Mesendoderm (in vitro differentiated cells): ENCODE results near the gene CERS5.

ENCODE experiments used
- DNase-seq: peaks from one replicate; pipeline ENCODE4 v3.0.0; 2013
- H2AK5ac ChIP-seq: 2 replicates; pipeline ENCODE4 v1.6.1; 2013; ENCODE audit warnings: low read length, inconsistent platforms
- H2BK120ac ChIP-seq: 2 replicates; pipeline ENCODE4 v1.6.1; 2013; ENCODE audit warnings: low read depth, mild to moderate bottlenecking, low read length, moderate library complexity, mixed read lengths
- H2BK15ac ChIP-seq: replicated peaks from 2 replicates; pipeline ENCODE4 v1.6.1; 2013; ENCODE audit warnings: low read depth, mild to moderate bottlenecking, moderate library complexity
- H2BK5ac ChIP-seq: 2 replicates; pipeline ENCODE4 v1.6.1; 2013; ENCODE audit warnings: low read length, inconsistent platforms
- H3K18ac ChIP-seq: 2 replicates; pipeline ENCODE4 v1.6.1; 2013; ENCODE audit warnings: mild to moderate bottlenecking, low read length, mixed read lengths
- H3K23ac ChIP-seq: one replicate; pipeline ENCODE4 v1.6.1; 2013; ENCODE audit warnings: low read length
- H3K27ac ChIP-seq: 2 replicates; pipeline ENCODE4 v1.5.1; 2013; ENCODE audit warnings: low read depth, mild to moderate bottlenecking, inconsistent platforms, low read length, moderate library complexity
- H3K27me3 ChIP-seq: 2 replicates; pipeline ENCODE4 v1.6.1; 2013; ENCODE audit warnings: low read length, control low read depth, mild to moderate bottlenecking, inconsistent platforms; ENCODE audit not compliant: insufficient read depth, poor library complexity
- H3K36me3 ChIP-seq: 2 replicates; pipeline ENCODE4 v1.6.1; 2013; ENCODE audit warnings: low read length, inconsistent platforms; ENCODE audit not compliant: control insufficient read depth, insufficient read depth
- H3K4ac ChIP-seq: one replicate; pipeline ENCODE4 v1.6.1; 2013; ENCODE audit warnings: low read depth, mild to moderate bottlenecking, low read length, moderate library complexity
- H3K4me1 ChIP-seq: 2 replicates; pipeline ENCODE4 v1.6.1; 2013; ENCODE audit warnings: low read depth, low read length, inconsistent platforms; ENCODE audit not compliant: control insufficient read depth
- H3K4me2 ChIP-seq: 2 replicates; pipeline ENCODE4 v1.6.1; 2013; ENCODE audit warnings: low read length
- H3K4me3 ChIP-seq: 2 replicates; pipeline ENCODE4 v1.5.1; 2013; ENCODE audit warnings: mild to moderate bottlenecking, low read length
- H3K56ac ChIP-seq: one replicate; pipeline ENCODE4 v1.6.1; 2013; ENCODE audit warnings: low read length
- H3K79me1 ChIP-seq: 2 replicates; pipeline ENCODE4 v1.6.1; 2013; ENCODE audit warnings: low read length, inconsistent platforms
- H3K79me2 ChIP-seq: 2 replicates; pipeline ENCODE4 v1.6.1; 2013; ENCODE audit warnings: mild to moderate bottlenecking, low read length; ENCODE audit not compliant: control insufficient read depth, insufficient read depth
- H3K9ac ChIP-seq: 2 replicates; pipeline ENCODE4 v1.6.1; 2013; ENCODE audit warnings: low read length, inconsistent platforms
- H4K5ac ChIP-seq: one replicate; pipeline ENCODE4 v1.6.1; 2013; ENCODE audit warnings: low read length
- H4K8ac ChIP-seq: one replicate; pipeline ENCODE4 v1.6.1; 2013; ENCODE audit warnings: low read depth, mild to moderate bottlenecking, control low read depth, low read length, moderate library complexity
- WGBS: extraction: QIAGEN DNeasy Blood & Tissue Kit; methylation state at CpG from one replicate; pipeline ENCODE4 v1.1.7; 2013; ENCODE audit warnings: low lambda C conversion rate, missing lambda C conversion rate; ENCODE audit not compliant: insufficient coverage; ENCODE audit errors: extremely low coverage; 5-methylcytosine and 5-hydroxymethylcytosine counted together

CERS5 gene

DNA sequence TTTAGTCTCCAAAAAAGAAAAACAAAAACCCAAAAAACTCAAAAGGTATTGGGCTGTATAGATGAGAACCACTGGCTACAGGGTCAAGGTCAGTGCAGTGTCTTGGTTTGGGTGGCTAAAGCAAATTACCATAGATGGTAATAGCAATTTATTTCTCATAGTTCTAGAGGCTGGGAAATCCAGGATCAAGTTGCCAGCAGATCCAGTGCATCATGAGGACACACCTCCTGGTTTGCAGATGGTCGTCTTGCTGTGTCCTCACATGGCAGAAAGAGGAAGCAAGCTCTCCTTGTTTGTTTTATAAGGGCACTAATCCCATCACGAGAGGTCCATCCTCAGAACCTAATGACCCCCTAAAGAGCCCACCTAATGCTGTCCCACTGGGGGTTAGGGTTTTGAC is 44.0 kb downstream of the CERS5 start:
- DNase-seq: no peak
- Histone ChIP-seq H2AK5ac (no peak overlapping the region), H3K79me2 (no peaks in the 10 kb centered on the region), H3K56ac (no peak overlapping the region), H3K36me3 (no peaks in the 10 kb centered on the region), H3K23ac (no peak overlapping the region), H3K79me1 (no peaks in the 10 kb centered on the region), H2BK15ac (no peak overlapping the region), H2BK5ac (no peak overlapping the region), H3K4me2 (no peak overlapping the region), H3K18ac (no peak overlapping the region), H4K5ac (no peak overlapping the region), H4K8ac (no peak overlapping the region), H3K4me1 (no peaks in the 10 kb centered on the region), H2BK120ac (no peak overlapping the region), H3K4ac (no peak overlapping the region), H3K27me3 (no peaks in the 10 kb centered on the region), H3K27ac (no peak overlapping the region), H3K4me3 (no peak overlapping the region), H3K9ac (no peak overlapping the region)
- WGBS: no CpG with 5 or more reads among the region's 2 CpGs

DNA sequence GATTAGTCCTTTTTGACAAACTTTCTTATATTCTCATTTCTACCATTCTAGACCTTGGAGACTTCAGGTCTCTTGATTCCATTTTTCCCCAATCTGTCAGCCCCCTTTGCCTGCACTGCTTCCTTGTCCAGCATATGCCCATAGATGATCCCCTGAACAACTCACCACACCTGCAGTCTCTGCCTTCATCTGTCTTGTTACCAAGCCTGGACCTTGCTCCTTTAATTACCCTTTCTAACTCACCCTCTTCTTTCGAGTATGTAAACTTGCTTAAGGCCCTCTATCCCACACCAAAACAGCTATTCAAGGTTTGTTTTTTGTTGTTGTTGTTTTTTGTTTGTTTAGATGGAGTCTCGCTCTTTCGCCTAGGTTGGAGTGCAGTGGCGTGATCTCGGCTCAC is 45.5 kb downstream of the CERS5 start:
- Histone ChIP-seq H3K27me3 (no peaks in the 10 kb centered on the region), H3K4ac (no peak overlapping the region), H3K27ac (no peak overlapping the region), H2BK15ac (no peak overlapping the region), H4K8ac (no peak overlapping the region), H2BK5ac (no peak overlapping the region), H3K4me3 (no peak overlapping the region), H3K79me2 (no peaks in the 10 kb centered on the region), H3K23ac (no peak overlapping the region), H3K18ac (no peak overlapping the region), H2BK120ac (no peak overlapping the region), H4K5ac (no peak overlapping the region), H3K4me1 (no peaks in the 10 kb centered on the region), H2AK5ac (no peak overlapping the region), H3K56ac (no peak overlapping the region), H3K36me3 (no peaks in the 10 kb centered on the region), H3K9ac (no peak overlapping the region), H3K4me2 (no peak overlapping the region), H3K79me1 (no peaks in the 10 kb centered on the region)
- no CpG with 5 or more reads among the region's 5 CpGs for WGBS
- DNase-seq: no peak

- Histone ChIP-seq H3K36me3 (no peaks in the 10 kb centered on the region), H2BK120ac (no peak overlapping the region), H3K18ac (no peak overlapping the region), H3K23ac (no peak overlapping the region), H3K79me1 (no peaks in the 10 kb centered on the region), H3K4ac (no peak overlapping the region), H3K4me2 (no peak overlapping the region), H2BK15ac (no peak overlapping the region), H3K79me2 (no peaks in the 10 kb centered on the region), H4K8ac (no peak overlapping the region), H3K4me3 (no peak overlapping the region), H2BK5ac (no peak overlapping the region), H3K9ac (no peak overlapping the region), H2AK5ac (no peak overlapping the region), H4K5ac (no peak overlapping the region), H3K56ac (no peak overlapping the region), H3K27me3 (no peaks in the 10 kb centered on the region), H3K27ac (no peak overlapping the region), H3K4me1 (no peaks in the 10 kb centered on the region)
- no peak for DNase-seq
- WGBS: no CpG with 5 or more reads among the region's 3 CpGs
Observed at GRCh38 chr12:50120953-50121352, 46.2 kb downstream of the CERS5 start.

DNA sequence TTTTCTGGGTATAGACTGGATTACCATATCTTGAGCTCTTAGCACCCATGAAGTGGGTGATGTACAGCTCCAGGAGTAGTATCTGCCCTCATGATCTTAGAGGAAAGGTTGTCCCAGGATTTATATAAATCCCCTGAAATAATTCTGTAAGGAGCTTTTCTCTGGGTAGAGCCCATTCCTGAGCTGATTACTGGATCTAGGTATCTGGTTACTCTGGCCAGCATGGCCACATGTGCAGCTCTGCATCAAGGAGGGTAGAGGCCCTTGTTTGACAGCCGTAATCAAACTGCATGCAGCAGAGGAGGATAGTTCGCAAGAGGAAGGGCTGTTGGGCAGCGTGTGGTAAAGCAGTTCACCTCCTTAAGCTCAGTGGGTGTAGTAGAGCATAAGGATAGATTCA is 46.6 kb downstream of the CERS5 start:
- Histone ChIP-seq H3K79me1 (no peaks in the 10 kb centered on the region), H3K79me2 (no peaks in the 10 kb centered on the region), H3K4me2 (no peak overlapping the region), H4K8ac (no peak overlapping the region), H3K9ac (no peak overlapping the region), H2AK5ac (no peak overlapping the region), H2BK5ac (no peak overlapping the region), H4K5ac (no peak overlapping the region), H3K4ac (no peak overlapping the region), H3K36me3 (no peaks in the 10 kb centered on the region), H3K56ac (no peak overlapping the region), H2BK120ac (no peak overlapping the region), H3K27me3 (no peaks in the 10 kb centered on the region), H3K4me1 (no peaks in the 10 kb centered on the region), H3K18ac (no peak overlapping the region), H3K23ac (no peak overlapping the region), H2BK15ac (no peak overlapping the region), H3K4me3 (no peak overlapping the region), H3K27ac (no peak overlapping the region)
- DNase-seq: no peak
- WGBS: no CpG with 5 or more reads among the region's 3 CpGs

GRCh38 chr12:50119387-50119786 is 47.8 kb downstream of the CERS5 start:
- Histone ChIP-seq H3K79me2 (no peaks in the 10 kb centered on the region), H3K4me1 (no peaks in the 10 kb centered on the region), H3K23ac (no peak overlapping the region), H3K56ac (no peak overlapping the region), H3K4me3 (no peak overlapping the region), H2BK120ac (no peak overlapping the region), H3K4ac (no peak overlapping the region), H3K27me3 (no peaks in the 10 kb centered on the region), H2BK15ac (no peak overlapping the region), H3K36me3 (no peaks in the 10 kb centered on the region), H3K27ac (no peak overlapping the region), H3K9ac (no peak overlapping the region), H4K8ac (no peak overlapping the region), H4K5ac (no peak overlapping the region), H2BK5ac (no peak overlapping the region), H3K79me1 (no peaks in the 10 kb centered on the region), H3K18ac (no peak overlapping the region), H2AK5ac (no peak overlapping the region), H3K4me2 (no peak overlapping the region)
- WGBS: no CpG with 5 or more reads among the region's 2 CpGs
- DNase-seq: no peak

DNA sequence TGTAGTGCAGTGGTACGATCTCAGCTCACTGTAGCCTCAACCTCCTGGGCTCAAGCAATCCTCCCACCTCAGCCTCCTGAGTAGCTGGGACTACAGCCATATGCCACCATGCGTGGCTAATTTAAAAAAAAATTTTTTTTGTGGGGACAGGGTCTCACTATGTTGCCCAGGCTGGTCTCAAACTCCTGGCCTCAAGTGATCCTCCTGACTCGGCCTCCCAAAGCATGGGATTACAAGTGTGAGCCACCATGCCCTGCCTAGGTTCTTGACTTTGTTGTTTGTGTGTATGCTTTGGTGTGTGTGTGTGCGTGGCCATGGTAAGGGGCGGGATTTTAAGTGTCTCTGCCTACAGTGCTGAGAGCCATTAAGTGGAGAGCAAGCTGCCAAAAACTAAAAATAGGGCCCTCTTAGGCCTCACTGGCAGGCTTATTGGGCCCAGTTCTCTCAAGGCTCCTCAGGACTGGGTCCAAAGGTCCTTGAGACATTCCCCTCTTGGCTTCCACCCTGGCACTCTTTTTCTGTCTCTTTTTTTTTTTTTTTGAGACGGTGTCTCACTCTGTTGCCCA is 50.0 kb downstream of the CERS5 start:
- Histone ChIP-seq H3K27ac (no peak overlapping the region), H3K4ac (no peak overlapping the region), H3K4me2 (no peak overlapping the region), H3K23ac (no peak overlapping the region), H4K8ac (no peak overlapping the region), H3K79me2 (peaks cover 5% of the 10 kb centered on the region), H3K4me3 (no peak overlapping the region), H3K56ac (no peak overlapping the region), H3K4me1 (no peaks in the 10 kb centered on the region), H3K79me1 (peaks cover 2% of the 10 kb centered on the region), H2AK5ac (no peak overlapping the region), H2BK120ac (no peak overlapping the region), H3K36me3 (no peaks in the 10 kb centered on the region), H4K5ac (no peak overlapping the region), H3K27me3 (no peaks in the 10 kb centered on the region), H3K18ac (no peak overlapping the region), H2BK5ac (no peak overlapping the region), H3K9ac (no peak overlapping the region), H2BK15ac (no peak overlapping the region)
- no CpG with 5 or more reads among the region's 6 CpGs for WGBS
- DNase-seq: no peak
